Peyer's patch (tissue), 4 donors: Measurements from ENCODE around the gene P2RX5. TPM values are rescaled to one million over a fixed set of nuclear protein-coding genes. Genes with fewer than 3 reads are reported as not detected.

Source experiments
- DNase-seq, 3 donors: peaks; one replicate each; pipeline ENCODE4 v3.0.0-alpha.2; 2017 to 2019
- H3K27ac ChIP-seq, 4 donors: fragments of 200-600 bp; sonication (generic); one replicate each; pipeline ENCODE4 v1.5.1; 2016 to 2019
- H3K27me3 ChIP-seq, 2 donors: fragments of 200-600 bp; sonication (generic); one replicate each; pipeline ENCODE4 v1.5.1; 2019
- H3K36me3 ChIP-seq, 3 donors: fragments of 200-600 bp; sonication (generic); one replicate each; pipeline ENCODE4 v1.5.1; 2016 to 2019
- H3K4me1 ChIP-seq, 4 donors: fragments of 200-600 bp; sonication (generic); one replicate each; pipeline ENCODE4 v1.5.1; 2016 to 2019
- H3K4me3 ChIP-seq, 4 donors: fragments of 200-600 bp; sonication (generic); 1 replicate in 3 of 4; 2 replicates in 1 of 4; pipeline ENCODE4 v1.5.1; 2016 to 2019; ENCODE audit warnings: mild to moderate bottlenecking in 1 of 4
- H3K9me3 ChIP-seq, 4 donors: fragments of 200-600 bp; sonication (generic); one replicate each; pipeline ENCODE4 v1.5.1; 2016 to 2019; ENCODE audit warnings: mild to moderate bottlenecking in 1 of 4
- CTCF ChIP-seq, 6 experiments: fragments of 450-650 bp in 4 of 6; fragments of 200-600 bp in 2 of 6; sonication (generic) in 1 of 6; IDR thresholded peaks; one replicate each; pipeline ENCODE4 v1.5.1; 2017 to 2019; ENCODE audit warnings: antibody characterized with exemption in 6 of 6, mild to moderate bottlenecking in 3 of 6, moderate library complexity in 1 of 6
- POLR2A ChIP-seq, 2 donors: fragments of 450-650 bp; IDR thresholded peaks; one replicate each; pipeline ENCODE4 v1.5.1; 2017; ENCODE audit warnings: antibody characterized with exemption in 2 of 2, mild to moderate bottlenecking in 2 of 2, moderate library complexity in 2 of 2
- total RNA-seq, 4 donors: library from RNA; depleted of rRNA; stranded (reverse); fragments of >200 nt; gene quantifications; one replicate each; pipeline ENCODE4 v1.1.0, GENCODE V29; 2016

Gene P2RX5
- total RNA-seq, 4 donors from 2014 or later = 1.2 to 103 (median 5.7) TPM

- Histone ChIP-seq H3K36me3 (no peaks in the 10 kb centered on the region), H3K9me3 (no peaks in the 10 kb centered on the region), H3K4me3 (no peak overlapping the region), H3K4me1 (no peaks in the 10 kb centered on the region), H3K27ac (no peak overlapping the region), H3K27me3 (no peaks in the 10 kb centered on the region)
- TF ChIP-seq CTCF (IDR thresholded peaks at IDR 0.05) = no peak
- no peak for TF ChIP-seq POLR2A (IDR thresholded peaks at IDR 0.05)
- DNase-seq = no peak
These were observed 17.0 kb downstream of the P2RX5 start for GRCh38 chr17:3678821-3679530.

- no peak for DNase-seq
- TF ChIP-seq CTCF (IDR thresholded peaks at IDR 0.05) (no peak), POLR2A (IDR thresholded peaks at IDR 0.05) (no peak)
These were observed 17.7 kb downstream of the P2RX5 start for GRCh38 chr17:3678095-3678820.

GRCh38 chr17:3675886-3676285 is 20.1 kb downstream of the P2RX5 start:
- Histone ChIP-seq H3K9me3 (no peaks in the 10 kb centered on the region), H3K4me3 (no peak overlapping the region)

More at GRCh38 chr17:3678095-3678820, 17.7 kb downstream of the P2RX5 start:
- no peak overlapping the region for H3K27ac ChIP-seq
- no peaks in the 10 kb centered on the region for H3K36me3 ChIP-seq
- H3K4me3 ChIP-seq = no peak overlapping the region
- no peaks in the 10 kb centered on the region for H3K4me1 ChIP-seq
- no peaks in the 10 kb centered on the region for H3K9me3 ChIP-seq
- no peaks in the 10 kb centered on the region for H3K27me3 ChIP-seq

GRCh38 chr17:3672571-3672970 is 23.4 kb downstream of the P2RX5 start:
- Histone ChIP-seq H3K36me3 (no peaks in the 10 kb centered on the region), H3K9me3 (no peaks in the 10 kb centered on the region), H3K4me3 (no peak overlapping the region), H3K4me1 (peaks cover 0 to 17% (median 6%) of the 10 kb centered on the region in 4 donors), H3K27me3 (no peaks in the 10 kb centered on the region), H3K27ac (no peak overlapping the region)
- no peak for DNase-seq
- TF ChIP-seq POLR2A (IDR thresholded peaks at IDR 0.05) (no peak), CTCF (IDR thresholded peaks at IDR 0.05) (no peak)

More at GRCh38 chr17:3675886-3676285, 20.1 kb downstream of the P2RX5 start:
- TF ChIP-seq POLR2A (IDR thresholded peaks at IDR 0.05) = no peak
- no peak for TF ChIP-seq CTCF (IDR thresholded peaks at IDR 0.05)
- no peaks in the 10 kb centered on the region for H3K27me3 ChIP-seq
- H3K4me1 ChIP-seq = no peaks in the 10 kb centered on the region
- no peak for DNase-seq
- no peaks in the 10 kb centered on the region for H3K36me3 ChIP-seq
- H3K27ac ChIP-seq = no peak overlapping the region

GRCh38 chr17:3669548-3669947 is 26.4 kb downstream of the P2RX5 start:
- Histone ChIP-seq H3K9me3 (no peaks in the 10 kb centered on the region), H3K4me3 (peak overlapping the region; percentile 70 to 97 (median 92)), H3K27ac (peak overlapping the region in 1 of 4 donors; percentile 86), H3K36me3 (peaks cover 0 to 4% (median 0%) of the 10 kb centered on the region in 3 donors), H3K4me1 (peaks cover 0 to 30% (median 8%) of the 10 kb centered on the region in 4 donors), H3K27me3 (no peaks in the 10 kb centered on the region)
- no peak for TF ChIP-seq POLR2A (IDR thresholded peaks at IDR 0.05)
- no peak for TF ChIP-seq CTCF (IDR thresholded peaks at IDR 0.05)
- no peak for DNase-seq
